ENCODE measurements around the gene CDC34.

The CDC34 gene

DNA sequence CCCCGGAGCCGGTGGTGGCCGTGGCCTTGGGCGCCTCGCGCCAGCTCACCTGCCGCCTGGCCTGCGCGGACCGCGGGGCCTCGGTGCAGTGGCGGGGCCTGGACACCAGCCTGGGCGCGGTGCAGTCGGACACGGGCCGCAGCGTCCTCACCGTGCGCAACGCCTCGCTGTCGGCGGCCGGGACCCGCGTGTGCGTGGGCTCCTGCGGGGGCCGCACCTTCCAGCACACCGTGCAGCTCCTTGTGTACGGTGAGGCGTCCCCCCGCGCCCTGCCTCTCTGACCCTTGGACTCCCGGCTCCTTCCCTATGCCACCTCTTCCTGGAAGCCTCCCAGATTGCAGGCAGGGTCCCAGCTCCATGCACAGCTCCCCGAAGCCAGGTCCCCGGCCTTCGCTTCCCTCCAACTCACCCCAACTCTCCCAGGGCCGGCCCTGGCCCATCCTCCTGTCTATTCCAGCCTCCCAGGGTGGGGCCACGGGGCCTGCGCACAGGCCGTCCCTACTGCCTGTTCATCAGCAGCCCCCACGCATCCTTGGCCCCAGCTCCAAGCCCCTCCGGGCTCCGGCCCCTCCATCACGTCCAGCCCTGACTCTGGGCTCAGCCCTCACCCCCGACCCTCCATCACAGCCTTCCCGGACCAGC is 33.6 kb upstream of the CDC34 start:
- no peak for DNase-seq

DNA sequence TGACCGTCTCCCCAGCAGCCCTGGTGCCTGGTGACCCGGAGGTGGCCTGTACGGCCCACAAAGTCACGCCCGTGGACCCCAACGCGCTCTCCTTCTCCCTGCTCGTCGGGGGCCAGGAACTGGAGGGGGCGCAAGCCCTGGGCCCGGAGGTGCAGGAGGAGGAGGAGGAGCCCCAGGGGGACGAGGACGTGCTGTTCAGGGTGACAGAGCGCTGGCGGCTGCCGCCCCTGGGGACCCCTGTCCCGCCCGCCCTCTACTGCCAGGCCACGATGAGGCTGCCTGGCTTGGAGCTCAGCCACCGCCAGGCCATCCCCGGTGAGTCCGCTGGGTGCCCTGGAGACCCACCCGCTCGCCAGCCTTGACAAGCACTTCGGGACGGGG is 33.1 kb upstream of the CDC34 start:
- DNase-seq: no peak

DNA sequence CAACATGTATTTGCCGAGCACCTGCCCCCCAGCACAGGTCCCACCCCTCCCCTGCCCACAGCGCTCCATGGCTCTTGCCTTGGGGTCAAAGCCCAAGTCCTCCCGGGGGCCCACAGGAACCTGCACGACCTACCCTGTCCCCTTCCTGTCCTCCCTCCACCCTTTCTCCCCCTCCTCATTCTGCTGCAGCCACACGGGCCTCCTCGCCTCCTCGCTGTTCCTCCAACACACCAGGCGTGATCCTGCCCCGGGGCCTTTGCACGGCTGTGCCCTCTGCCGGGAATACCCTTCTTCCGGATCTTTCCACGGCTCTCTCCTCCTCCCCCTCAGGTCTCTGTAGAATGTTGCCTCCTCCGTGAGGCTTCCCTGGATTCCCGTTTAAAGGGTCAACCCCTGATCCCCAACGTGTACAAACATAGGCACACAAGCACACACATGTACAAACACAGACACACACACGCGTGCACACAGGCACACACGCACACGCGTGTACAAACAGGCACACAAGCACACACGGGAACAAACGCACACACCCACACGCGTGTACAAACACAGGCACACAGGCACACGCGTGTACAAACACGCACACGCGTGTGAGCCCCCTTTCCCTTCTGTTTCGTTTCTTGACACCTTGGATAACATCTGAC is 32.5 kb upstream of the CDC34 start:
- no peak for DNase-seq

DNA sequence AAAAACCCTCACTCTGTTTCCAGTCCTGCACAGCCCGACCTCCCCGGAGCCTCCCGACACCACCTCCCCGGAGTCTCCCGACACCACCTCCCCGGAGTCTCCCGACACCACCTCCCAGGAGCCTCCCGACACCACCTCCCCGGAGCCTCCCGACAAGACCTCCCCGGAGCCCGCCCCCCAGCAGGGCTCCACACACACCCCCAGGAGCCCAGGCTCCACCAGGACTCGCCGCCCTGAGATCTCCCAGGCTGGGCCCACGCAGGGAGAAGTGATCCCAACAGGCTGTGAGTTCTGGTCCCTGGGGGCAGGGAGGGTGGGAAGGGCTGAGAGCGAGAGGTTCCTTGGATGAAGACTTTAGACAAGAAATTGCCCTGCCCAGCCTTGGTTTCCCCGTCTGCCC is 29.9 kb upstream of the CDC34 start:
- DNase-seq: no peak

DNA sequence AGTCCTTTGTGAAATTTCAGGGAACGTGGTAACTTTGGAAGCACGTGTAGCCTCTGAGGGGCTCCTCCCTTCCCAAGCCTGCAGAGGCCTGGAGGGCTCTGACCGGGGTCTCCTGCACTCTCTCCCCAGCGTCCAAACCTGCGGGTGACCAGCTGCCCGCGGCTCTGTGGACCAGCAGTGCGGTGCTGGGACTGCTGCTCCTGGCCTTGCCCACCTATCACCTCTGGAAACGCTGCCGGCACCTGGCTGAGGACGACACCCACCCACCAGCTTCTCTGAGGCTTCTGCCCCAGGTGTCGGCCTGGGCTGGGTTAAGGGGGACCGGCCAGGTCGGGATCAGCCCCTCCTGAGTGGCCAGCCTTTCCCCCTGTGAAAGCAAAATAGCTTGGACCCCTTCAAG is 26.9 kb upstream of the CDC34 start:
- no peak for DNase-seq

DNA sequence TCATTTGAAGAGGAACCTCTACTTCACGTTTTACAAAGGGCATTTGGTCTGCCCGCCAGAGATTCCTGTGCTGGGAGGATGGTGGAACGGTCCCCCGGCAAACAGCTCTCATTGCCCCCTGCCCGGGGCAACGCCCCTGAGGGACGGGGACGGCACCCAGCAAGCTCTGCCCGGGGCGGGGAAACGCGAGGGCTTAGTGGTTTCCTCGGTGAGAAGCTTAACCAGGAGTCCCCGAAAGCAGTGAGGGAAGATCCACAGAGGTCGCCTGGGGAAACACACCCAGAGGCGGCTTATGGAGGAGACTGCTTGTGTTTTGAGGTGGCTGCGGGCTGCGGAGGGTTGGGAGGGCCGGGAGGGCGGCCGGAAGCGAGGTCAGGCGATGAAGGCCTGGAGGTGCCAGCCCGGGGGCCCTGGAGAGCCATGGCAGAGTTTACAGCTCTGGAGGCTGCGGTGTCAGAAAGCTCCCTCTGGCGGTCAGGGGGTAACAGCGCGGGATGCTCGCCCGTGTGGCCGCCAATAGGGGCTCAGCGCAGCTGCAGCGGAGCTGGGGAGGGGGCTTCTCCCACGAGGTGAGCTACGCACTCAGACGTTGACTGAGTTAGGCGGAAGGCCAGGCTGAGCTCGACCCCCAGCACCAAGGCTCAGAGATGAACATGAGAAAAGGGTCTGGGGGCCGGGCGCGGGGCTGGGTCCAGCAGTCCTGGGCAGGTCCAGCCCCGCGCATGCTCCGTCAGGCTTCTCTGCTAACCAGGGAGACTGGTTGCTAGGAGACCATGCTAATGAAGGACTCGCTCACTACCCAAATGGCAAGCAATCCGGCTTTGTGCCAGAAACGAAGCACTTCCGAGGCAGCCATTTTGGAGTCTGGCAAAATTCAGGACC is 24.9 kb upstream of the CDC34 start:
- peak; percentile 89 for DNase-seq

DNA sequence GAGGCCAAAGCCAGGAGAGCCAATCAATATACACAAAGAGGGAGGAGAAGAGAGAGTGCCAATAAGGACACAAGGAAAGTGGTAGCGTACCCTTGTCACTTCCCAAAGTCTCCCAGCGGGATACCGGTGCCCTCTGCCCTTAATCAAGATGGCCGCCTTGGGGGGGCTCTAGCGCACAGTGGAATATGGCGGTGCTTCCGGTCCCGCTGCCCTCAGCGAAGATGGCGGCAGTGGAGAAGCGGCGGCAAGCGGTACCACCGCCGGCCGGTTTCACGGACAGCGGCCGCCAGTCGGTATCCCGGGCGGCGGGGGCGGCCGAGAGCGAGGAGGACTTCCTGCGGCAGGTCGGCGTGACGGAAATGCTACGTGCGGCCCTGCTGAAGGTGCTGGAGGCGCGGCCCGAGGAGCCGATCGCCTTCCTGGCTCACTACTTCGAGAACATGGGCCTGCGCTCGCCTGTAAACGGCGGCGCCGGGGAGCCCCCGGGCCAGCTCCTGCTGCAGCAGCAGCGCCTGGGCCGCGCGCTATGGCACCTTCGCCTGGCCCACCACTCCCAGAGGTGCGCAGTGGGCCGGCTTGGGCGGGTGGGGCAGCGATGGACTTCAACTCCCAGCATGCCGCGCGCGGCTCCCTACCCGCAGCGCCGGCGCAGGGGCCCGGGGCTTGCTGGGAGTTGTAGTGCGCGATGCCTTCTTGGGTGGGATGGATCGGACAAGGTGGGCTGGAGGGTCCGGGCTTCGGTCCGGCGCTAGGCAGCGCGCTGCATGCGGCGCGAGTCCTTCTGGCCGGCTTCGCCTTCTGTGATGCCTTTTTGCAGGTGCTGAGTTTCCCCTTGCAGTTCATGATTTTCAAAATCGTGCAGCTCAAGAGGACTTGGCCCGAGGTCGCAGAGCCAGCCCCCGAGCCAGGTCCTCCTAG is 24.0 kb upstream of the CDC34 start, which contains the start of gene TPGS1:
Gene TPGS1 (plus strand): TSS at position 212 of the 918 bp plus-strand sequence. CDS start 10 bp downstream, at position 222.
- peak; percentile 81 for DNase-seq

DNA sequence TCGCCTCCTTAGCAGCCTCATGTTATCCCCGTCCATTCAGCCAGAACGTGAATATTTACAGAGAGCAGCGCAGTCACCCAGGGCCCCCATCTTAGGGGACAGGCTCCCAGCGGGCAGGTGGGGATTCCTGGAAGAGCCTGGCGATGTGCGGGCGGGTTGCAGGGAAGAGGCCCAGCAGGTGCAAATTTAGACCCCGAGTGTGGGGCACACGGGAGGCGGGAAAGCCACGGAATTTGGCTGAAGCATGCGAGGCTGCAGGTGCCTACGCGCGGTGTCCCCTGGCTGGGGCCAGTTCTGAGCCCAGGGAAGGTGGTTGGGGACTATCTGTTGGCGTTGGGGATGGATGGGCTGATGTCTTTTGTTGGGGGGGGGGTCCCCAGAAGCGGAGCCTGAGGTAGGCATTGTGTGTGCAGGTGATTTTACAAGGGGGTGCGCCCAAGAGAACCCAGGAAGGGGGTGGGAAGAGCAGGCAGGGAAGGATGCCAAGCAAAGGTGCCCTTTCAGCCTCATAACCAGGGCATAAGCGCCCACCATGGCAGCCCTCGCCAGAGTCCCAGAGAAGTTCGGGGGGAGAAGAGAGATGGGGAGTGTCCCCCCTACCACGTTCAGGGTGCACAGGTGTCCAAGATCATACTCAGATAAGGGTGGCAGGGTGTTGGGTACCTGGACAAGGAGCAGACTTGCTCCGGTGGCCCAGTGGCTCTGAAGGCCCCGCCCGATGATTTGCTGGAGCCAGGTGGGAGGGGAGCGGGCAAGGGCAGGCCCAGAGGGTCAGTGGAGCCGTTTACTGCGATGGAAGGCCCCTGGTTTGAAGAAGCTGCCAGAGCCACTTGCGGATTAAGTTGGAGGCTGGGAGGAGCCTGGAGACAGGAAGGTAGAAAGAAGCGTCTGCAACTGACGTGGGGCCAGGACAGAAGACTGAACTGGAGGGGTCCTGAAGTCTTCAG is 23.1 kb upstream of the CDC34 start:
- no peak for DNase-seq

DNA sequence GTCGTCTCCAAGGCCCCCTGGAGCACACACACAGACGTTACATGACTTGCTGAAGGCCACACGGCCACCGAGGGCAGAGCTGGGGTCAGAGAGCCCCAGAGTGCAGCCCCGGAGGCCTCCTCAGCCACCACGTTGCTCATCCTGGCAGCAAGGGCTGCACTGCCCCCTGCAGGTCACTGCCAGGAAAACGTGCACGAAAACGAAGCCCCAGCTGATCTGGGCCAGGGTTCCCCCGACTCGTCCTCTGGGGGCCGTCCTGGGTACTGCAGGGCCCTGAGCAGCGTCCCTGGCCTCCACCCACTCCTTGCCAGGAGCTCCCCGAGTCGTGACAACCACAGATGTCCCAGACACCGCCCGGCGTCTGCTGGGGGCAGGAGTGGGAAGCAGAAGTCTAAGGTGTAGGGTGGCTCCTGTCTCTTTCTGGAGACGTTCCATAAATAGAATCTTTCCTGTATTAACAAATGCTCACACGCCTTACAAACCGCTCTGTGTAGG is 20.9 kb upstream of the CDC34 start:
- peak; percentile 87 for DNase-seq

DNA sequence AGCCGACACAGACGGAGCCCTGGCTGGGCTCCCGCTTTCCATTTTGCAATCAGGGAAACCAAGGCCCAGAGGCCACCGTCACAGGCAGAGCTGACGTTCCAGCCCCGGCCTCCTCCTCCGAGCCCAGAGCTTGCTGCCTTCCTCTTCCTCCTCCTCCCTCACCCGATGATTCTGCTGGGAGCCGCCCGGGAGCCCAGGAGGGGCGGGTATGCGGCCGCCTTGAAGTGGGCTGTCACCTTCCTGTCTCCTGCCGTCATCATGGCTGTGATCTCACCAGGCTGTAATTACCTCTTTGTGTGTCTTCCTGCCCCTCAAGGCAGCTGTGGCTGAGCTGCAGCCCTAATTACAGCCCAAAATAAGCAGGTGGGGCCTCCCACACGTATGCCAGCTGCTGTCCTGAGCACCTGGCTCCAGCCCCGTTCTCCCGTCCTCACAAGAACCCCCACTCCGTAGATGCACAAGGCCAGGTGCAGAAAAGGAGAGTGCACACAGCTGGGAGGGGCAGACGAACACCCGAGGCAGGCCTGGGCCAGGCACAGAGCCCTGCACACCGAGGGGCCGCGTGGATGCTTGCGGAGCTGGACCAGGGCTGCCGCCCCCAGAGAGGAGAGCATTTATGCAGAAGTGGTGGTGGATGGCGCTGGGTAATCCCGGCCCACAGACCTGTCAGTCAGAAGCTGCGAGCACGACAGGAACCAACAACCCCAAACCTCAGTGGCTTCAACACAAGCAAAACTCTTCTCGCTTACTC is 20.3 kb upstream of the CDC34 start:
- peak; percentile 73 for DNase-seq

DNA sequence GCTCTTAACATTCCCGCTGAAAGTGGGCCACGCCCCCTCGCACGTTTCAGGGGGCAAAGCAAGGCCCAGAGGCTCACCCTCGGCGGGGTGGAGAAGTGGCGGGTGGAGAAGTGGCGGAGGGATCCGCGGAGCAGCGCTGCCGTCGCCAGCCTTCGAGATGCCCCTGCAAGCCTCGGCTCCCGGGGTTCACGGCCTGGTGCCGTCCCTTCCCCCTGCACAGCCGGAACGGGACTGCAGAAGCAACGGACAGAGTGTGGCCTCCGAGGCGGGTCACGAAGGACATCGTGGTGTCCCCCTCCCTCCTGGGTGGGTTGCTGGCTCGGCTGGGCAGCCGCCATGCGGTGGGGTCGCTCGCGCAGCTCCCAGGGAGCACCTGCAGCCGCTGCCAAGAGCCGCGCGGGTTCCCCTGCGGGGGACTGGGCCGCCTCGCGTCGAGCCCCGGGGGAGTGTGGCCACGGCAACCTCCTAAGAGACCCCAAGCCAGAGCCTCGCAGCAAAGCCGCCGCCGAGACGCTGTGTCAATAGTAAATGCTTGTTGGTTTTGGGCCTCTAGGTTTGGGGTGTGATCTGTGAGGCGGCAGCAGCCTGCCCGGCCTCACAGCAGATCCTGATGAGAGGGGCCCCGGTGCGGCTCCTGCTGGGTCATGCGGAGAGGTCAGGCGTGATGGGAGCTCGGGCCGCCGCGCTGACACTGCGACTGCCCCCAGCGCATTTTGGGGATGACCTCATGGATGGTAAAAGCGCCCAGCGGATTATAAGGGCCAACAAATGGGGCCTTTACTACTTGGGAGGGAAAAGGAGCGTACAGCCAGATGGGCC is 18.8 kb upstream of the CDC34 start:
- DNase-seq: no peak

DNA sequence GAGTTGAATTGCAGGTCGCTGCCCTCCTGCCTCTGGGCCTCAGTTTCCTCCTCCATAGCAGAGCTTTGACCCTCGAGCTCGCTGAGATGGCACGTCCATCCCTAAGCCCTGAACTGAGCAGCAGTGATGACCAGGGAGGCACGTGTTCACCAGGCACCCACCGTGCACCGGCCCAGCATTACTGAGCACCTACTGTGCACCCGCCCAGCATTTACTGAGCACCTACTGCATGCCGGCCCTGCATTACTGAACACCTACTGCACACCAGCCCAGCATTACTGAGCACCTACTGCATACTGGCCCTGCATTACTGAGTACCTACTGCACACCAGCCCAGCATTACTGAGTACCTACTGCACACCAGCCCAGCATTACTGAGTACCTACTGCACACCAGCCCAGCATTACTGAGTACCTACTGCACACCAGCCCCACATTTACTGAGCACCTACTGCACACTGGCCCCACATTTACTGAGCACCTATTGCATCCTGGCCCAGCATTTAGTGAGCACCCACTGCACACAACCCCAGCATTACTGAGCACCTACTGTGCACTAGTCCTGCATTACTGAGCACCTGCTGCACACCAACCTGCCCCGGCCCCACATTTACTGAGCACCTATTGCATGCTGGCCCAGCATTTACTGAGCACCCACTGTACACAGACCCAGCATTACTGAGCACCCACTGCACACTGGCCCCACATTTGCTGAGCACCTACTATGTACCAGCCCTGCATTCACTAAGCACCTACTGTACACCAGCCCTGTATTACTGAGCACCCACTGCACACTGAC is 18.0 kb upstream of the CDC34 start:
- no peak for DNase-seq

DNA sequence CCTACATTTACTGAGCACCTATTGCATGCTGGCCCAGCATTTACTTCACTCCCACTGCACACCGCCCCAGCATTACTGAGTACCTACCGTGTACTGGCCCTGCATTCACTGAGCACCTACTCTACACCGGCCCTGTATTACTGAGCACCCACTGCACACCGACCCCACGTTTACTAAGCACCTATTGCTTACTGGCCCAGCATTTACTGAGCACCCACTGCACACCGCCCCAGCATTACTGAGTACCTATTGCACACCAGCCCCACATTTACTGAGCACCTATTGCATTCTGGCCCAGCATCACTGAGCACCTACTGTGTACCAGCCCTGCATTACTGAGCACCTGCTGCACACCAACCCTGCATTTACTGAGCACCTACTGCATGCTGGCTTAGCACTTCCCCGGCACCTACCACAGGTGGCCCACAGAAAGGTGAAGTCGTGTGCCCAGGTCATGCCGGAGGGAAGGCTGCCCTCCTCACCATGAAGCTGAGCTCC is 17.3 kb upstream of the CDC34 start:
- no peak for DNase-seq

DNA sequence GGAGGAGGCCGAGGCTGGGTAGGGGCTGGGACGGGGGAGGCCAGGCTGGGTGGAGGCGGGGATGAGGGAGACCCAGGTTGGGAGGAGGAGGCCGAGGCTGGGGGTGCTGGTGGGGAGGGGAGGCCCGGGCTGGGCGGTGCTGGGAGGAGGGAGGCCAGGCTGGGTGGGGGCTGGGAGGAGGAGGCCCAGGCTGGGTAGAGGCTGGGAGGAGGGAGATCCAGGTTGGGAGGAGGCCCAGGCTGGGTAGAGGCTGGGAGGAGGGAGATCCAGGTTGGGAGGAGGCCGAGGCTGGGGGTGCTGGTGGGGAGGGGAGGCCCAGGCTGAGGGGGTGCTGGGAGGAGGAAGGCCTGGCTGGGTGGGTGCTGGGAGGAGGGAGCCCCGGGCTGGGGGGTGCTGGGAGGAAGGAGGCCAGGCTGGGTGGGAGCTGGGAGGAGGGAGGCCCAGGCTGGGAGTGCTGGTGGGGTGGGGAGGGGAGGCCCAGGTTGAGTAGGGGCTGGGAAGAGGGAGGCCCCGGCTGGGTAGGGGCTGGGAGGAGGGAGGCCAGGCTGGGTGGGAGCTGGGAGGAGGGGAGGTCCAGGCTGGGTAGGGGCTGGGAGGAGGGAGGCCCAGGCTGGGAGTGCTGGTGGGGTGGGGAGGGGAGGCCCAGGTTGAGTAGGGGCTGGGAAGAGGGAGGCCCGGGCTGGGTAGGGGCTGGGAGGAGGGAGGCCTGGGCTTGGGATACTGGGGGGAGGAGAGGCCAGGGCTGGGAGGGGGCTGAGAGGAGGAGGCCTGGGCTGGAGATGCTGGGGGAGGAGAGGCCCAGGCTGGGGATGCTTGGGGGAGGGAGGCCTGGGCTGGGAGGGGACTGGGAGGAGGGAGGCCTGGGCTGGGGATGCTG is 13.6 kb upstream of the CDC34 start:
- no peak for DNase-seq

DNA sequence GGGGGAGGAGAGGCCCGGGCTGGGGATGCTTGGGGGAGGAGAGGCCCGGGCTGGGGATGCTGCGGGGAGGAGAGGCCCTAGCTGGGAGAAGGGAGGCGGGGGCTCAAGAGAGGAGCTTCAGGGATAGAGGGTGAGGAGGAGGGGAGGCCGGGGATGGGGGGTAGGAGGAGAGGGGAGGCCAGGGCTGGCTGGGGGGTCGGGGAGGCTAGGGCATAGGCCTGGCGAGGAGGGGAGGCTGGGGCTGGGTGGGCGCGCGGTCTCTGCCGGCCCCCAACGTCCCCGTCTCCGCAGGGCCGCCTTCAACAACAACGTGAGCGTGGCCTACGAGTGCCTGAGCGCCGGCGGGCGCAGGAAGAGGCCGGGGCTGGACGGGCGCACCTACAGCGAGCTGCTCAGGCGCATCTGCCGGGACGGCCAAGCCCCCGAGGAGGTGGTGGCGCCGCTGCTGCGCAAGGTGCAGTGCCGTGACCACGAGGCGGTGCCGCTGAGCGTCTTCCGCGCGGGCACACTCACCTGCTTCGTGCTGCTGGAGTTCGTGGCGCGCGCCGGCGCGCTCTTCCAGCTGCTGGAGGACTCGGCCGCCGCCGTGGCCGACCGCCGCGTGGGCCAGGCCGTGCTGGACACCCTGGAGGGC is 12.8 kb upstream of the CDC34 start:
- peak; percentile 47 for DNase-seq

DNA sequence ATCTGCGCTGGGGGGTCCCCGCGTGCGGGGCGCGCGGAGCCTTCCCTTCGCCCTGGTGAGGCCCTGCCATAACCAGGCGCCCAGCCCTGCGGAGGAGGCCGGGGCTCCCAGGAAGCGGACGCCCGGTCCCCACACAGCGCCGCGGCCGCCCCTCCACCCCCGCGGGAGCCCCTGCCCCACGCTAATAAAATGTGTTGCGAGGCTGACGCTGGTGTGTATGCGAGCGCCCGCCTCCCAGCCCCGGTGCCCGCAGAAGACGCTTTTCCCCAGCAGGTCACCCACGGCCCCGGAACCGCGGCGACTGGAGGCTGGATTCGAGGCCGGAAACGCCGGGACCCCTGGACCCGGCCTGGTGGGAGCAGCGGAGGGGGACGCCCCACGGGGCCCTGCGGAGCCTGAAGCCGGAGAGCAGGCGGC is 12.1 kb upstream of the CDC34 start:
- DNase-seq: no peak

DNA sequence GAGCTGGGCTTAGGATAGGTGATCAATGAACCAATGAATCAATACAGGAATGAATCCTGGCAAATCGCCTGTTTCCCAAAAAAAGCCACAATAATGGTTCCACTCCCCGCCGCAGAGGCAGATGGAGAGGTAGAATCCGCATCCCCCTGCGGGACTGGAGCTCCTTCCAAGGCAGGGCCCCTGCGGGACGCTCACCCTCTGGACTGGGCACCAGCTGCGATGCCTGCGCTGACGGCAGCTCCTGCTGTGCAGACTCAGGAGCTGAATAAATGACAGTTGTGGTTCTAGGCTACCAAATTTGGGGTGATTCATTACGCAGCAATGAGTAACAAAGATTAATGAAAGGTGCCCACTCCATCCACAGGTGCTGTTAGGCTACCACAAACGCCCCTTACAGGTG is 8.8 kb upstream of the CDC34 start:
- DNase-seq: no peak

Measured in activated CD4-positive, alpha-beta T cell treated with anti-CD3 and anti-CD28 coated beads for 1 hour (primary cell).